HepG2 (cell line): ENCODE measurements around the gene HOXA11. TPM values are rescaled to one million over a fixed set of nuclear protein-coding genes. Genes with fewer than 3 reads are reported as not detected.

ENCODE experiments used
- ARID5B ChIP-seq: IDR thresholded peaks from 2 replicates; pipeline ENCODE4 v1.4.0; 2020; ENCODE audit warnings: mild to moderate bottlenecking, missing genetic modification reagents
- KDM3A ChIP-seq: IDR thresholded peaks from 2 replicates; pipeline ENCODE4 v1.6.1; 2018; ENCODE audit warnings: low read depth, missing compliant biosample characterization
- KMT2A ChIP-seq: sonication (generic); formaldehyde crosslinking; IDR thresholded peaks from 2 replicates; pipeline ENCODE4 v1.4.0; 2020; ENCODE audit warnings: missing genetic modification reagents
- MAZ ChIP-seq, 2 experiments: sonication (generic) in 1 of 2; formaldehyde crosslinking in 1 of 2; IDR thresholded peaks; 2 replicates each; pipeline versions ENCODE4 v1.5.0 to v1.6.1; 2012 to 2020; ENCODE audit warnings: low read depth in 2 of 2, mild to moderate bottlenecking in 2 of 2, borderline replicate concordance in 1 of 2, improper control_type of control experiment in 1 of 2, low read length in 1 of 2, missing genetic modification reagents in 1 of 2, moderate library complexity in 1 of 2
- RARG ChIP-seq: sonication (generic); formaldehyde crosslinking; IDR thresholded peaks from 2 replicates; pipeline ENCODE4 v1.4.0; 2020; ENCODE audit warnings: low read depth, mild to moderate bottlenecking, missing genetic modification reagents
- REL ChIP-seq: sonication (generic); formaldehyde crosslinking; conservative IDR thresholded peaks from 2 replicates; pipeline ENCODE4 v1.8.0; 2022; ENCODE audit warnings: mild to moderate bottlenecking, missing genetic modification reagents, moderate library complexity
- RFXANK ChIP-seq: IDR thresholded peaks from 2 replicates; pipeline ENCODE4 v1.6.1; 2016
- SP140L ChIP-seq: sonication (generic); formaldehyde crosslinking; IDR thresholded peaks from 2 replicates; pipeline ENCODE4 v1.4.0; 2020; ENCODE audit warnings: missing genetic modification reagents, borderline replicate concordance
- STAT6 ChIP-seq: sonication (generic); formaldehyde crosslinking; IDR thresholded peaks from 2 replicates; pipeline ENCODE4 v1.4.0; 2020; ENCODE audit warnings: missing genetic modification reagents, mild to moderate bottlenecking, borderline replicate concordance
- UBTF ChIP-seq: sonication (generic); formaldehyde crosslinking; IDR thresholded peaks from 2 replicates; pipeline ENCODE4 v1.4.0; 2020; ENCODE audit warnings: mild to moderate bottlenecking, missing genetic modification reagents
- ZBTB37 ChIP-seq: sonication (generic); formaldehyde crosslinking; IDR thresholded peaks from 2 replicates; pipeline ENCODE4 v1.4.0; 2020; ENCODE audit warnings: mild to moderate bottlenecking, missing genetic modification reagents
- ZBTB7B ChIP-seq: sonication (generic); formaldehyde crosslinking; IDR thresholded peaks from 2 replicates; pipeline ENCODE4 v1.4.0; 2020; ENCODE audit warnings: missing genetic modification reagents
- ZFP62 ChIP-seq: sonication (generic); formaldehyde crosslinking; IDR thresholded peaks from 2 replicates; pipeline ENCODE4 v1.4.0; 2020; ENCODE audit warnings: missing genetic modification reagents
- ZNF280B ChIP-seq: sonication (generic); formaldehyde crosslinking; IDR thresholded peaks from 2 replicates; pipeline ENCODE4 v1.5.0; 2020; ENCODE audit warnings: missing genetic modification reagents, mild to moderate bottlenecking, borderline replicate concordance
- ZNF547 ChIP-seq: sonication (generic); formaldehyde crosslinking; IDR thresholded peaks from 2 replicates; pipeline ENCODE4 v1.5.1; 2020; ENCODE audit warnings: mild to moderate bottlenecking, missing genetic modification reagents
- ZNF780A ChIP-seq: sonication (generic); formaldehyde crosslinking; IDR thresholded peaks from 2 replicates; pipeline ENCODE4 v1.8.0; 2022; ENCODE audit warnings: mild to moderate bottlenecking, missing genetic modification reagents, moderate library complexity
- polyA plus RNA-seq, 8 experiments: library from polyadenylated mRNA; depleted of rRNA in 3 of 8; stranded (reverse) in 7 of 8; unstranded in 1 of 8; fragments of >200 nt; fragmentation: Illumina TruSeq in 4 of 8; extraction: Trizol in 4 of 8; gene quantifications; 2 replicates each; pipeline versions ENCODE4 v1.2.1 to v1.2.3, GENCODE V29; 2011 to 2016; ENCODE audit warnings: low read depth in 4 of 8, missing spikeins in 1 of 8, mixed read lengths in 1 of 8; ENCODE audit not compliant: insufficient read depth in 1 of 8
- total RNA-seq, 5 experiments: library from RNA; depleted of rRNA; stranded (reverse); fragments of >200 nt; fragmentation: Illumina TruSeq; extraction: Trizol; gene quantifications; 2 replicates each; pipeline ENCODE4 v1.2.3, GENCODE V29; 2016; ENCODE audit warnings: low read depth in 1 of 5

Gene HOXA11
- total and polyA plus RNA-seq, 2 of the 13 experiments (the other 11 are each of a cell fraction or from before 2014, with no cell fraction given): not detected

GRCh38 chr7:27160546-27161213 lies 24.4 kb downstream of the HOXA11 start (continued):
- TF ChIP-seq UBTF (CRISPR knock-in tag) (peak; percentile 92), ZFP62 (CRISPR knock-in tag) (no peak), ZBTB7B (CRISPR knock-in tag) (peak; percentile 46; the same call in 1 of the 2 replicates), REL (CRISPR knock-in tag) (no peak), ARID5B (CRISPR knock-in tag) (peak; percentile 24; the same call in 1 of the 2 replicates), RFXANK (CRISPR knock-in tag) (no peak), KDM3A (CRISPR knock-in tag) (peak; percentile 90; the same call in 1 of the 2 replicates), ZNF780A (CRISPR knock-in tag) (no peak), RARG (CRISPR knock-in tag) (no peak), SP140L (CRISPR knock-in tag) (no peak), ZBTB37 (CRISPR knock-in tag) (no peak), MAZ (IDR thresholded peaks at IDR 0.05; ENCODE audit: borderline replicate concordance, low read depth, low read length) (no peak), MAZ (CRISPR knock-in tag; IDR thresholded peaks at IDR 0.05; ENCODE audit: low read depth) (peak; percentile 36; the same call in 1 of the 2 replicates), ZNF280B (CRISPR knock-in tag) (0 out of 2 replicates have a peak, but pooled peaks have one; percentile 33), KMT2A (CRISPR knock-in tag) (peak; percentile 51; the same call in 1 of the 2 replicates), STAT6 (CRISPR knock-in tag) (no peak), ZNF547 (CRISPR knock-in tag) (peak; percentile 60; the same call in 1 of the 2 replicates)
